Kidney glomerular epithelial cell (primary cell): ENCODE results near the gene TSPAN4.

Experiments
- DNase-seq: peaks from one replicate; lab custom pipeline; 2025; lab: John Stamatoyannopoulos, UW

Gene TSPAN4

DNA sequence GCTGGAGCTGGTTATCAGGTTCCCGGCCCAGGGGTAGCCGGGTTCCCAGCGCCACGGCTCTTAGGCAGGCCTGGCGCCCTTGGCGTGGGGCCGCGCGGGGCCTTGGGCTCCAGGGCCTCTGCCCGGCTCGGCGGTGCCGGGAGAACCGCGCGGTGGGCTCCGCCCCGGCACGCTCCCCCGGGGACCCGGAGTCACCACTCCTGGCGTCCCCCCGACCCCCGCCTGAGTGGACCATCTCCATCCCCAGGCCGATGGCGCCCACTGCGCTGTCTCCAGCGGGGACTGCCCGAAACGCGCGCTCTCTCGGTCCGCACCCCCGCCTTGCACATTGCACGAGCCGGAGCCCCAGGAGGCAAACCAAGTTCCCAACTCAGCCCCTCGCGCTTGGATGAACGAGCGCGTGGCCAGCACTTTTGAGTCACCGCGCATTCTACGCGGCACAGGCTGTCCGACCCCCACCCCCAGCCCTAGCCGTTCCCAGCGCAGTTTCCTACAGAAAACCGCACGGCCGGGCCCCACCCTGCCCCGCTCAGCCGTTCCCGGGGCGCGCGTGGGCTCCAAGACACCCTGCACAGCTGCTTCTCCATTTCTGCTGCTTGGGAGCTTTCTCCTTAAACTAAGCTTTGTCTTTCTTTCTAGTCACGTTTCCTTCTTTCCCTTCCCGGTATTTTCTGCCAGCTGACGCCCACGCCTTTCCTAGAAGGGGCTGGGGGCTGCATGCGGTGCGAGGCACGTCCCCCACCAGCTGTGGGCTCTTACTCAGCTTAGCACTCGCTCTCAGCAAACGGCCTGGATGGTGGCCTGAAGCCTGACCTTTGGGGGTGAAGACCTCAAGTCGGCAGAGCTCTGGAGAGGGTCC is 68.6 kb downstream of the TSPAN4 start:
- DNase-seq: no peak

- DNase-seq: no peak
Observed at GRCh38 chr11:911890-912219, 69.2 kb downstream of the TSPAN4 start.

DNA sequence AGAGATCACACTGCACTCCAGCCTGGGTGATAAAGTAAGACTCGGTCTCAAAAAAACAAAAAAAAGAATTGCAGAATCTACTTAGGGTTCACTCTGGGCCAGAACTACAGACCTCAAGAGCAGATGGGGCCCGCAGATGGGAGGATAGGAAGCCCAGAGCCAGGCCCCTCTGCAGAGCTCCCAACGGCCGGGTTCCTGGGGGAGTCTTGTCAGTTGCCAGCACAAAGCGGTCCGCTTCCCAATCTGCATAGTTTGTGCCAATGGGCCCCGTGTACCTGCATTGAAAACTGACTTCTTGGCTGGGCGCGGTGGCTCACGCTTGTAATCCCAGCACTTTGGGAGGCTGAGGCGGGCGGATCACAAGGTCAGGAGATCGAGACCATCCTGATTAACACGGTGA is 69.6 kb downstream of the TSPAN4 start:
- DNase-seq: no peak

GRCh38 chr11:913043-913442 is 70.4 kb downstream of the TSPAN4 start:
- no peak for DNase-seq

GRCh38 chr11:914204-914603 is 71.6 kb downstream of the TSPAN4 start:
- no peak for DNase-seq

- DNase-seq: no peak
Observed at GRCh38 chr11:914747-915501, 72.3 kb downstream of the TSPAN4 start.
